ENCODE results near the gene RGS16.

DNA sequence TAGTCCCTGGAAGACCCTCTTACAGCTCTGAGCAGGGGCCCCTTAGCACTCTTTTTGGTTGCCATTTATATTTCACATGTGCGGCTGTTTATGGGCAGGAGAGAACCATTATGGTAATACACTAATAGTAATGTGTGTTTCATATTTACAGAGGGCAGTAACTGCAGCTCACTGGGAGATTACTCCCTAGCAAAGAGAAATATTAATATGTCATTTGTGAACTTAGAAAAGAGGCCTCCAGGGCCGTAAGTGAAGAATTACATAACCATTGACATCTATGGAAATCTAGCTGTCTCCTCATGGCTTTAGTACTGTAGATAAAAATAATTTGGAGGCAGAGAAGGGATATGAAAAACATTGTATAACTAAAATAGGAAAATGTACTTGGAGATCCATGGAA lies 23.4 kb upstream of the RGS16 start:
- TF ChIP-seq, protein P1, sequence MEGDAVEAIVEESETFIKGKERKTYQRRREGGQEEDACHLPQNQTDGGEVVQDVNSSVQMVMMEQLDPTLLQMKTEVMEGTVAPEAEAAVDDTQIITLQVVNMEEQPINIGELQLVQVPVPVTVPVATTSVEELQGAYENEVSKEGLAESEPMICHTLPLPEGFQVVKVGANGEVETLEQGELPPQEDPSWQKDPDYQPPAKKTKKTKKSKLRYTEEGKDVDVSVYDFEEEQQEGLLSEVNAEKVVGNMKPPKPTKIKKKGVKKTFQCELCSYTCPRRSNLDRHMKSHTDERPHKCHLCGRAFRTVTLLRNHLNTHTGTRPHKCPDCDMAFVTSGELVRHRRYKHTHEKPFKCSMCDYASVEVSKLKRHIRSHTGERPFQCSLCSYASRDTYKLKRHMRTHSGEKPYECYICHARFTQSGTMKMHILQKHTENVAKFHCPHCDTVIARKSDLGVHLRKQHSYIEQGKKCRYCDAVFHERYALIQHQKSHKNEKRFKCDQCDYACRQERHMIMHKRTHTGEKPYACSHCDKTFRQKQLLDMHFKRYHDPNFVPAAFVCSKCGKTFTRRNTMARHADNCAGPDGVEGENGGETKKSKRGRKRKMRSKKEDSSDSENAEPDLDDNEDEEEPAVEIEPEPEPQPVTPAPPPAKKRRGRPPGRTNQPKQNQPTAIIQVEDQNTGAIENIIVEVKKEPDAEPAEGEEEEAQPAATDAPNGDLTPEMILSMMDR (IDR thresholded peaks at IDR 0.05; ENCODE audit: borderline replicate concordance, extremely low read depth, low read length, poor library complexity, severe bottlenecking): no peak
- no peak for TF ChIP-seq EZH2 (IDR thresholded peaks at IDR 0.05; ENCODE audit: borderline replicate concordance, low read depth, low read length, severe bottlenecking)
